GM10847 (cell line): ENCODE results near the gene NLRP6.

ENCODE experiments used
- POLR2A ChIP-seq: IDR thresholded peaks from 2 replicates; pipeline ENCODE4 v1.6.1; 2011; ENCODE audit not compliant: insufficient read length; ENCODE audit errors: extremely low read depth

Gene NLRP6

GRCh38 chr11:326842-327580 lies 48.8 kb downstream of the NLRP6 start:
- peak; percentile 8 for TF ChIP-seq POLR2A

GRCh38 chr11:327581-327923 lies 49.3 kb downstream of the NLRP6 start:
- TF ChIP-seq POLR2A: no peak

GRCh38 chr11:328012-328411 lies 49.8 kb downstream of the NLRP6 start:
- no peak for TF ChIP-seq POLR2A

- no peak for TF ChIP-seq POLR2A
These were observed 51.7 kb downstream of the NLRP6 start for GRCh38 chr11:329886-330253.

GRCh38 chr11:330307-330693 lies 52.1 kb downstream of the NLRP6 start:
- no peak for TF ChIP-seq POLR2A

GRCh38 chr11:330694-331357 lies 52.6 kb downstream of the NLRP6 start:
- no peak for TF ChIP-seq POLR2A

- no peak for TF ChIP-seq POLR2A
These were observed 53.3 kb downstream of the NLRP6 start for GRCh38 chr11:331358-332060.

- no peak for TF ChIP-seq POLR2A
These were observed 54.7 kb downstream of the NLRP6 start for GRCh38 chr11:332651-333480.

GRCh38 chr11:334264-334994 lies 56.2 kb downstream of the NLRP6 start:
- no peak for TF ChIP-seq POLR2A
